GF-D8 (cell line): ENCODE results near the gene STK31.
A peak's percentile ranks its signal among the peaks of the same experiment; 100 is the strongest.
"Not testable (repeated sequence)": the region's sequence is repeated elsewhere in the genome, so short reads cannot be mapped to it uniquely, and the experiment has no call there.

Experiments
- DNase-seq: peaks from one replicate; lab custom pipeline; 2025; lab: John Stamatoyannopoulos, UW

STK31 gene, protein sequence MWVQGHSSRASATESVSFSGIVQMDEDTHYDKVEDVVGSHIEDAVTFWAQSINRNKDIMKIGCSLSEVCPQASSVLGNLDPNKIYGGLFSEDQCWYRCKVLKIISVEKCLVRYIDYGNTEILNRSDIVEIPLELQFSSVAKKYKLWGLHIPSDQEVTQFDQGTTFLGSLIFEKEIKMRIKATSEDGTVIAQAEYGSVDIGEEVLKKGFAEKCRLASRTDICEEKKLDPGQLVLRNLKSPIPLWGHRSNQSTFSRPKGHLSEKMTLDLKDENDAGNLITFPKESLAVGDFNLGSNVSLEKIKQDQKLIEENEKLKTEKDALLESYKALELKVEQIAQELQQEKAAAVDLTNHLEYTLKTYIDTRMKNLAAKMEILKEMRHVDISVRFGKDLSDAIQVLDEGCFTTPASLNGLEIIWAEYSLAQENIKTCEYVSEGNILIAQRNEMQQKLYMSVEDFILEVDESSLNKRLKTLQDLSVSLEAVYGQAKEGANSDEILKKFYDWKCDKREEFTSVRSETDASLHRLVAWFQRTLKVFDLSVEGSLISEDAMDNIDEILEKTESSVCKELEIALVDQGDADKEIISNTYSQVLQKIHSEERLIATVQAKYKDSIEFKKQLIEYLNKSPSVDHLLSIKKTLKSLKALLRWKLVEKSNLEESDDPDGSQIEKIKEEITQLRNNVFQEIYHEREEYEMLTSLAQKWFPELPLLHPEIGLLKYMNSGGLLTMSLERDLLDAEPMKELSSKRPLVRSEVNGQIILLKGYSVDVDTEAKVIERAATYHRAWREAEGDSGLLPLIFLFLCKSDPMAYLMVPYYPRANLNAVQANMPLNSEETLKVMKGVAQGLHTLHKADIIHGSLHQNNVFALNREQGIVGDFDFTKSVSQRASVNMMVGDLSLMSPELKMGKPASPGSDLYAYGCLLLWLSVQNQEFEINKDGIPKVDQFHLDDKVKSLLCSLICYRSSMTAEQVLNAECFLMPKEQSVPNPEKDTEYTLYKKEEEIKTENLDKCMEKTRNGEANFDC

GRCh38 chr7:23710000-23710399, at the start of gene STK31:
Gene STK31 (plus strand): TSS chr7:23710219. CDS start chr7:23710286, 67 bp downstream.
- no peak for DNase-seq

DNA sequence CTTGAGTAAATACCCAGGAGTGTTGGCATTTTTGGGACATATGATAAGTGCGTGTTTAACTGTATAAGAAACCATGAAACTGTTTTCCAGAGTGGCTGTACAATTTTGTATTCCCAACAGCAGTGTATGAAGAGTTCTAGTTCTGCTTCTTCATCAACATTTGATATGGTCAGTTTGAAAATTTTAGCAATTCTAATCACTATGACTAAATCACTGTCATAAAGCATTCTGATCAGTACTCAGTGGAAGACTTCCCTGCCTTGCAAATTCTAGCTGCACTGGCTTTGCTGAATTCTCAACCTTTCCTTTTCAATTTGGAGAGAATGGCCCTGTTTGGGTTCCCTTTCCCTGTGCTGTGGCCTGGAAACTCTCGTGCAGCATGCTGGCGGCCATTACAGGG, 48.6 kb upstream of the STK31 start:
- DNase-seq = no peak

- no peak for DNase-seq
Observed at GRCh38 chr7:23662124-23662983, 47.7 kb upstream of the STK31 start.

GRCh38 chr7:23662984-23663313, 47.1 kb upstream of the STK31 start:
- no peak for DNase-seq

DNA sequence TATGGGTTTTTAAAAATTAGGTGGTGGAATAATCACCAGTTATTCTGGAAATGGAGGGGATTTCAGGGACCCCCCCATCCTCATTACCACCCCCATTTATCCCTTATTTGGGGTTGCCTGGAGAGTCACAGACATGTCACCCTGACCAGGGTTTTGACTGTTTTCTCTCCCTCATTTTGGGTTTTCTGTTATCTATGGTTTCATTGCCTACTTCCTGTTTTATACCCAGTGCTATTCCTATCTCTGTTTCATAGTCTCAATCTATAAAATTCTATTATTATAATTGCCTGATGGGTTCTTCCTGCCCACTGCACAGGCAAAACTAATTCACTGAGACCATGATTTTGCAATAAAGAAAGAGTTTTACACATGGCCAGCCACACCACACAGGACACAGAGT, 45.9 kb upstream of the STK31 start:
- DNase-seq = no peak

GRCh38 chr7:23672033-23672432, 38.0 kb upstream of the STK31 start:
- DNase-seq = no peak

DNA sequence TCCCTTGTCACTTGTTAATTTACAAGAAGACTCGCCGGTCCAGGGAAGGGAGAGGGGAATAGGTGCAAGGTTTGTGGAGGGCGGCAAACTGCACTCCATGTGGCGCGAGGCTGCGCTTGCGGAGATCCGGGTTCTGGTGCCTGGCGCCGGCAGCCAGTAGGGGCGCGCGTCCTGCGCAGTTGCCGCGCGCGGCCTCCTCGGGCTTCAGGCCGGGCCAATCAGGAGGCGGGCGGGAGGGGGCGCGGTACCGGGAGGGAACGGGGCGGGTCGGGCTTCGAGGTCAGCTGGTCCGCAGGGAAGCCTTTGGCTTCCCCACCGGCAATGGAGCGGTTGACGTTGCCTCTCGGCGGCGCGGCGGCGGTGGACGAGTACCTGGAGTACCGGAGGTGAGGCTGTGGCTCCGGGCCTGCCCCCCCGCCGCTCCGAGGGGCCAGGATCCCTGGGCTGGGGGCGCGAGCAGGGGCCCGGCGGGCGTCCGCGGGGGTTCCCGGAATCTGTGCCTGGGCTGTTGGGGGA, 30.1 kb upstream of the STK31 start, which contains the start of gene FAM221A:
FAM221A (plus strand) TSS at position 302 of the 516 bp plus-strand sequence; CDS start at position 322, 20 bp downstream.
- DNase-seq = peak; percentile 69

DNA sequence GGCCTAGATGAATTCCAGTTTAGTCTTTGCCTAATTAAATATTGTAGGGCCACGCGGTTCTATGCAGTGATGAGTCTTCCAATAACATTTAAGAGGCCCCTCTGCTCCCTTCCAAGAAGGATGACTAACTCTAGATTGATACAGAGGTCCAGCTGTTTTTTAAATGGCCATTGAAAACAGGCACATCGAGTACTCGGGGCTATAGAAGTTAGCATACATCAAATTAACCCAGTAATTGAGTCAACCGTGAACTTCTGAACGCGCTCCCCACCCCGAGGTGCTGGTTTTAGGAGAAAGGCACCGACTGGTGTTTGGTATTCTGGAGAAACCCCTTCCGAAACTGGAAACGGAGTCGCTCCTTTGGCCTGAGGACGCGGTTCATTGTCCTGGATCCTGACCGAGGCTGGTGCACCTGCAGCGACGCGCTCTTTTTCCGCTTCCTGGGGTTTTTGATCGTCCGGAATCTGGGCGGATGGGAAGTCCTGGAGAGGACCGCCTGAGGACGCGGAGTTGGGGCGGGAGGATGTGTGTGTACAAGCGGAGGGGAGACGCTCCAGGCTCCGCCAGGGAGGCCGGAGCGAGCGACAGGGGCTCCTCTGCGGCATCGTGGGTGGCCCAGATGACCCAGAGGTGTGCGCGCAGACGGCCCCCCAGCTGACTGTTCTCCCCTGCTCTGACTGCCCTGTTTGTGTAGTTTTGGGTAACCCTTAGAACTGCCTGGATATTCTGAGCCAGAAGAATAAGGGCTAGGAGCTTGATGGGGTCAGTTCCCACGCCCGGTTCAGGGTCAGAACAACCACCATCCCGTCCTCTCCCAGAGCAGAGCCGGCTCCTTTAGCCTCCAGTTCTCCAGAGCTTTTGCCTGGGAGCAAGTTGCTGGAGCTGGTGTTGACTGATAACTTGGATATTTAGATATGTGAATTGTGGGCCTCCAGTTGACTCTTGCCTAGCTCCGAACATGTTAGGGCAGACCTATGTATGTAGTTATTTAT, 29.3 kb upstream of the STK31 start:
- DNase-seq = peak; percentile 72

DNA sequence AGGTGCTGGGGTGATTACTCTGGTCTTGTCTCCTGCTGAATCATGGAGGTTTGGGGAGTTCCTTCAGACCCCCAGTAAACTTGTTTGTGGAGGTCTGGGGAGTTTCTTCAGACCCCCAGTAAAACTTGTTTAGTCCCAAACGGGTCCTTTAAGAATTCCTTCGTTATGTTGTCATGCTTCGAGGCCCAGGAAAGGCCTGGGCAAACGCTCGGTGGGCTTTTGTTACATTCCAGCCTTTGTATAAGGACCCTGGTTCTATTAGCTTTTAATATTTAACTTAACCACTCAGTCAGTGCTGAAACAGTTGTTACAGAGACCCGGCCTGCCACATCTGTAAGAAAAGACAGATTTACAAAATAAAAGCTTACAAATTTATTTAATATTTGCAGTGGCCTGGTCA, 26.0 kb upstream of the STK31 start:
- DNase-seq = not testable (repeated sequence)

- DNase-seq = no peak
Observed at GRCh38 chr7:23685731-23686130, 24.3 kb upstream of the STK31 start.

DNA sequence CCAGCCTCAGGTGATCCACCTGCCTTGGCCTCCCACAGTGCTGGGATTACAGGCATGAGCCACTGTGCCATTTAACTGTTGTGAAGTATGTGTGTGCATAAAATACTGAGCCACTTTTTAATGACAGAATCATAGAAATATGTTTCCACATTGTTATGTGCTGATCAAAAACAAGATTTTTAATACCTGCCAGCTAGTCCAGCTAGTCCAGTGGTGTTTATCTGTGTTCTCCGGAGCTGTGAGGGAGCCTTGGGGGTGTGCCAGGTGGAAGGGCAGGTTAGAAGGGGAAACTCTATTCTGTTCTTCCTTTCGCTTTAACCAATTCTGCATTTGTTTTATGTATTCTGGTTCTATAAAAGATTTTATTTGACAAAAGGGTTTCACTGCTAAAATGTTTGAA, 23.0 kb upstream of the STK31 start:
- DNase-seq = no peak

DNA sequence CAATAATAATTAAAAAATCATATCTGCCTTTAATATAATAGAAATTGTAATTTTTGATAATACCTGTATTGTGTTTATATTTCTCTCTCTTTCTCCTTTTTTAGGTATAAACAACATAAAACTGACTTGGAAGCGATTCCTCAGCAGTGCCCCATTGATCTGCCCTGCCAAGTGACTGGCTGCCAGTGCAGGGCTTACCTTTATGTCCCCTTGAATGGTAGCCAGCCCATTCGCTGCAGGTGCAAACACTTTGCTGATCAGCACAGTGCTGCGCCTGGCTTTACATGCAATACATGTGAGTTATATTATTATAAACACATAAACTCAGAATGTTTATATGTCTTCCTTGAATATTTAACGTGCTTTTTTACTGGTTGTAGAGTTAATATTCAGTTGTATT, 20.9 kb upstream of the STK31 start:
- no peak for DNase-seq

- no peak for DNase-seq
Observed at GRCh38 chr7:23691320-23691719, 18.7 kb upstream of the STK31 start.

DNA sequence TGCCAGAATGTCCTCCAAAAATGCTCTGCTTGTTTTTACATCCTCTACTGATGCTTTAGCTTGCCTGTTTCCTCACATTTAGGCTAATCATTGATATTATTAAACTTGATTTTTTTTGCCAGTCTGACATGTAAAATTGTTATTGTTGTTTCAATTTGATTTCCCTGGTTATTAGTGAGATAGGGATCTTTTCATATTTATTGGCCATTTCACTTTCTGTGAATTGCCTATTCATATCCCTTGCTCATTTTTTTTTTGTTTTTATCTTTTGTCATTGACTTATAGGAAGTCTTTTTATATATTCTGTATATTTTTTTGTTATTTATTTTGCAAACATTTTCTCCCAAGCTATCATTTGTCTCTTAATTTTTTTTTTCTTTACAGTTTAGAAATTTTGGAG, 16.8 kb upstream of the STK31 start:
- no peak for DNase-seq

DNA sequence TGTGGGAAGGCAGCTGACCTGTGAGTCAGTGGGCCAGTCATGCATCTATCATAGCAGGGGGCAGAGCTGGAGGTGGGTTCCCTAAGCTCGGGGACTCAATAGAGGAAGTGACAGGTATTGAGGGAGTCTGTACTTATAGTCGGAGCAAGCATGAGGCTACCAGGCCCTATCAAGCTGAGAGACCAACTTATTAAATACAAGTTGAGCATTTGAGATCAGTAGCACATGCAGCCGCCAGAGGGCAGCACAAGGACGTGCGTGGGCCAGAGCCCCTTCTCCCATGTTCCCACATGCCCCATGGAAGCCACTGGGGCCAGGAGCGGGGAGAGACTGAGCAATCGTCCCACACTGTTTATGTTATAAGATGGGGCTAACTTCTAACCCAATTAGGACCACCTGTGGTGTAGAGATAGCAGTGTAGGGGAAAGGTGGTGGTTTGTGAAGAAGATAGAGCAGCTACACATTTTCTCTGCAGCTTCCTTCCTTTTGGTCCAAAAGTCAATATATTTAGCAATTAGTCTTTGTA, 13.0 kb upstream of the STK31 start:
- DNase-seq = no peak

GRCh38 chr7:23698822-23699221, 11.2 kb upstream of the STK31 start:
- DNase-seq = no peak

DNA sequence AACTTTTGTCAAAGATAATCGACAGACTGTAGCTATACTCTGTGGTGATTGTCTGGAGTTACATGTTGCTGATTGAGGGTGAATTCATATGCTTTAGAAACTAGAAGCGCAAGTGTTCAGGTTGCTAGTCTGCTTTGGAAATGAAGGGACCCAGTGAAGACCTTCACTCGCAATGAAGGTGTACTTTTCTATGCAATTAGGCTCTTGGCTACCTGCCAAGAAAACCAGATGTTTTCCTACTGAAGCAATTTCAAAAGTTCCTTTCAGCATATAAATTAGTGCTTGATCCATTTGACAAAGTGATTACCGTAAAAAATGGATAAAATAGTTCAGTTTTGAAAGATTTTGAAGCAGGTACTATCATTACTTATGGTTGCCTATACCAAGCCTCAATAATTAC, 10.0 kb upstream of the STK31 start:
- no peak for DNase-seq

GRCh38 chr7:23709081-23709750, 803 bp upstream of the STK31 start:
- DNase-seq = no peak
